IMR-90 (cell line): Measurements from ENCODE around the gene COA4. TPM values are rescaled to one million over a fixed set of nuclear protein-coding genes. Genes with fewer than 3 reads are reported as not detected.

Experiments used
- ATAC-seq: fragments of 200-7000 bp; cut with Tn5 transposase; 2 replicates; pipeline ENCODE4 v1.9.1; 2020; ENCODE audit warnings: low read depth, mild to moderate bottlenecking, moderate library complexity
- BruUV-seq: library from RNA; stranded (reverse); fragments of 400-500 nt; replicated peaks from 2 replicates; lab custom pipeline; 2021; lab: Mats Ljungman, UMichigan
- CTCF ChIA-PET: fragments of 300-600 bp; formaldehyde crosslinking; extraction: SDS; loops from one replicate; lab custom pipeline; 2021; ENCODE audit warnings: antibody characterized with exemption; lab: Yijun Ruan, JAX
- POLR2A ChIA-PET: fragments of 300-600 bp; sonication (Branson Sonifier 250); formaldehyde crosslinking; loops from one replicate; lab custom pipeline; 2022; ENCODE audit warnings: antibody characterized with exemption; ENCODE audit not compliant: unreplicated experiment; lab: Charles Lee
- DNase-seq: peaks from one replicate; pipeline ENCODE4 v3.0.0; 2013
- H2AFZ ChIP-seq: replicated peaks from 2 replicates; pipeline ENCODE3; 2013; ENCODE audit warnings: low read length, mild to moderate bottlenecking; ENCODE audit not compliant: poor library complexity
- H2AK5ac ChIP-seq: 2 replicates; pipeline ENCODE4 v1.6.1; 2013; ENCODE audit warnings: low read depth, low read length, inconsistent platforms
- H2AK9ac ChIP-seq: replicated peaks from 2 replicates; pipeline ENCODE3; 2013; ENCODE audit warnings: mild to moderate bottlenecking, low read depth, low read length, moderate library complexity; ENCODE audit not compliant: poor library complexity
- H2BK120ac ChIP-seq: 2 replicates; pipeline ENCODE4 v1.6.1; 2013; ENCODE audit warnings: low read depth, low read length, inconsistent platforms
- H2BK15ac ChIP-seq: 3 replicates; pipeline ENCODE4 v1.6.1; 2013; ENCODE audit warnings: low read depth, low read length, inconsistent platforms
- H2BK20ac ChIP-seq: 2 replicates; pipeline ENCODE4 v1.6.1; 2013; ENCODE audit warnings: low read depth, mild to moderate bottlenecking, inconsistent platforms, low read length, moderate library complexity
- H2BK5ac ChIP-seq: 2 replicates; pipeline ENCODE4 v1.6.1; 2013; ENCODE audit warnings: mild to moderate bottlenecking, low read depth, low read length, inconsistent platforms; ENCODE audit not compliant: poor library complexity, severe bottlenecking
- H3K14ac ChIP-seq: replicated peaks from 2 replicates; pipeline ENCODE4 v1.6.1; 2013; ENCODE audit warnings: low read depth, low read length, inconsistent platforms
- H3K18ac ChIP-seq: 2 replicates; pipeline ENCODE4 v1.6.1; 2013; ENCODE audit warnings: low read depth, low read length, control low read depth
- H3K23ac ChIP-seq: 2 replicates; pipeline ENCODE4 v1.6.1; 2013; ENCODE audit warnings: low read depth, low read length, inconsistent platforms
- H3K27ac ChIP-seq: 2 replicates; pipeline ENCODE4 v1.5.1; 2013; ENCODE audit warnings: mild to moderate bottlenecking, control low read depth, low read length; ENCODE audit not compliant: insufficient read depth
- H3K27me3 ChIP-seq: 2 replicates; pipeline ENCODE4 v1.6.1; 2013; ENCODE audit warnings: low read length; ENCODE audit not compliant: control insufficient read depth, insufficient read depth
- H3K36me3 ChIP-seq: 2 replicates; pipeline ENCODE4 v1.6.1; 2013; ENCODE audit warnings: low read length, mixed read lengths; ENCODE audit not compliant: control insufficient read depth, insufficient read depth
- H3K4ac ChIP-seq: 2 replicates; pipeline ENCODE4 v1.6.1; 2013; ENCODE audit warnings: low read depth, low read length, inconsistent platforms
- H3K4me1 ChIP-seq: 2 replicates; pipeline ENCODE4 v1.6.1; 2013; ENCODE audit warnings: low read length, mixed read lengths; ENCODE audit not compliant: control insufficient read depth, insufficient read depth
- H3K4me2 ChIP-seq: 2 replicates; pipeline ENCODE4 v1.6.1; 2013; ENCODE audit warnings: low read depth, mild to moderate bottlenecking, control low read depth, low read length, moderate library complexity
- H3K4me3 ChIP-seq: 2 replicates; pipeline ENCODE4 v1.5.1; 2013; ENCODE audit warnings: low read depth, mild to moderate bottlenecking, control low read depth, low read length, moderate library complexity; ENCODE audit not compliant: insufficient read depth
- H3K56ac ChIP-seq: 2 replicates; pipeline ENCODE4 v1.6.1; 2013; ENCODE audit warnings: low read length, inconsistent platforms; ENCODE audit not compliant: insufficient read depth; ENCODE audit errors: extremely low read depth
- H3K79me1 ChIP-seq, 2 experiments: 2 replicates each; pipeline ENCODE4 v1.6.1; 2013; ENCODE audit warnings: low read length in 2 of 2, inconsistent platforms in 1 of 2, low read depth in 1 of 2
- H3K9ac ChIP-seq: 2 replicates; pipeline ENCODE4 v1.6.1; 2013; ENCODE audit warnings: low read depth, low read length, control low read depth
- H3K9me1 ChIP-seq: 2 replicates; pipeline ENCODE4 v1.6.1; 2013; ENCODE audit warnings: low read length, inconsistent platforms; ENCODE audit not compliant: insufficient read depth
- H3K9me3 ChIP-seq: 2 replicates; pipeline ENCODE4 v1.6.1; 2013; ENCODE audit warnings: low read length; ENCODE audit not compliant: control insufficient read depth, insufficient read depth
- H4K20me1 ChIP-seq: 2 replicates; pipeline ENCODE4 v1.6.1; 2013; ENCODE audit warnings: low read length, inconsistent platforms; ENCODE audit not compliant: insufficient read depth
- H4K5ac ChIP-seq: 2 replicates; pipeline ENCODE4 v1.6.1; 2013; ENCODE audit warnings: mild to moderate bottlenecking, low read depth, low read length, control low read depth
- H4K8ac ChIP-seq, 2 experiments: 2 replicates each; pipeline ENCODE4 v1.6.1; 2013; ENCODE audit warnings: low read depth in 2 of 2, low read length in 2 of 2, control low read depth in 1 of 2, inconsistent platforms in 1 of 2
- H4K91ac ChIP-seq: 2 replicates; pipeline ENCODE4 v1.6.1; 2013; ENCODE audit warnings: low read depth, low read length, inconsistent platforms; ENCODE audit not compliant: insufficient read depth
- BHLHE40 ChIP-seq: fragments of 150-350 bp; IDR thresholded peaks from 2 replicates; pipeline ENCODE4 v1.6.1; 2016; ENCODE audit warnings: mild to moderate bottlenecking, low read depth, low read length
- CEBPB ChIP-seq: IDR thresholded peaks from 2 replicates; pipeline ENCODE4 v1.6.1; 2012; ENCODE audit warnings: low read depth, low read length, improper control_type of control experiment
- CHD1 ChIP-seq: IDR thresholded peaks from 2 replicates; pipeline ENCODE4 v1.6.1; 2012; ENCODE audit warnings: low read depth, low read length, improper control_type of control experiment
- ELK1 ChIP-seq: fragments of 150-350 bp; IDR thresholded peaks from 2 replicates; pipeline ENCODE4 v1.6.1; 2016; ENCODE audit warnings: low read depth, mild to moderate bottlenecking, low read length, moderate library complexity, borderline replicate concordance
- FOS ChIP-seq: fragments of 150-350 bp; IDR thresholded peaks from 2 replicates; pipeline ENCODE4 v1.6.1; 2016; ENCODE audit warnings: low read depth, low read length
- MAFK ChIP-seq: IDR thresholded peaks from 2 replicates; pipeline ENCODE4 v1.6.1; 2012; ENCODE audit warnings: low read depth, low read length, improper control_type of control experiment
- MAZ ChIP-seq: IDR thresholded peaks from 2 replicates; pipeline ENCODE4 v1.6.1; 2012; ENCODE audit warnings: low read depth, mild to moderate bottlenecking, low read length, improper control_type of control experiment, moderate library complexity, borderline replicate concordance
- MXI1 ChIP-seq: IDR thresholded peaks from 2 replicates; pipeline ENCODE4 v1.6.1; 2012; ENCODE audit warnings: low read depth, mild to moderate bottlenecking, low read length, moderate library complexity, borderline replicate concordance
- NFE2L2 ChIP-seq: fragments of 150-350 bp; IDR thresholded peaks from 2 replicates; pipeline ENCODE4 v1.6.1; 2016; ENCODE audit warnings: low read depth, mild to moderate bottlenecking, low read length
- POLR2A ChIP-seq: IDR thresholded peaks from 2 replicates; pipeline ENCODE4 v1.6.1; 2012; ENCODE audit warnings: mild to moderate bottlenecking, low read depth, low read length
- RAD21 ChIP-seq: IDR thresholded peaks from 2 replicates; pipeline ENCODE4 v1.6.1; 2012; ENCODE audit warnings: low read length, improper control_type of control experiment
- RCOR1 ChIP-seq: IDR thresholded peaks from 2 replicates; pipeline ENCODE4 v1.6.1; 2012; ENCODE audit warnings: mild to moderate bottlenecking, low read length, improper control_type of control experiment; ENCODE audit not compliant: insufficient replicate concordance
- RFX5 ChIP-seq: IDR thresholded peaks from 2 replicates; pipeline ENCODE4 v1.8.0; 2012; ENCODE audit warnings: low read depth, mild to moderate bottlenecking, low read length, moderate library complexity
- SMC3 ChIP-seq: fragments of 150-350 bp; IDR thresholded peaks from 2 replicates; pipeline ENCODE4 v1.6.1; 2016; ENCODE audit warnings: low read depth, mild to moderate bottlenecking, antibody characterized with exemption, low read length, moderate library complexity
- WGBS, 2 experiments: methylation state at CpG; one replicate each; pipeline versions ENCODE4 v1.1.5 to v1.1.7; 2013; ENCODE audit warnings: missing lambda C conversion rate in 2 of 2; ENCODE audit not compliant: insufficient read length in 1 of 2; ENCODE audit errors: extremely low coverage in 2 of 2; 5-methylcytosine and 5-hydroxymethylcytosine counted together
- dilution Hi-C: fragments of 300-500 bp; cut with HindIII; formaldehyde crosslinking; loops from one replicate; pipeline ENCODE4 v1.14.3; 2018; ENCODE audit warnings: low sequenced_read_pairs; ENCODE audit not compliant: unreplicated experiment
- in situ Hi-C: fragments of 300-500 bp; cut with MboI; formaldehyde crosslinking; loops from 3 replicates; pipeline ENCODE4 v1.14.3; 2019; ENCODE audit warnings: low sequenced_read_pairs, inconsistent platforms, mixed read lengths
- intact Hi-C: fragments of 100-400 bp; cut with micrococcal nuclease; formaldehyde crosslinking; loops from 2 replicates; pipeline ENCODE4 v1.10.0; 2022
- polyA plus RNA-seq, 3 experiments: library from polyadenylated mRNA; depleted of rRNA; stranded (reverse); fragments of >200 nt; gene quantifications; 2 replicates each; pipeline ENCODE4 v1.2.3, GENCODE V29; 2012; ENCODE audit warnings: low replicate concordance in 1 of 3
- total RNA-seq: library from RNA; depleted of rRNA; stranded (reverse); fragments of >200 nt; gene quantifications from 2 replicates; pipeline ENCODE4 v1.2.3, GENCODE V29; 2012
- TF ChIP-seq, protein P1 (sequence below): conservative IDR thresholded peaks from 2 replicates; pipeline ENCODE4 v1.5.1; 2012; ENCODE audit warnings: mild to moderate bottlenecking, low read depth, low read length, improper control_type of control experiment
- TF ChIP-seq, protein P2 (sequence below): fragments of 150-350 bp; IDR thresholded peaks from 2 replicates; pipeline ENCODE4 v1.6.1; 2017; ENCODE audit warnings: mild to moderate bottlenecking, antibody characterized with exemption, low read length, low read depth

Gene COA4
- total and polyA plus RNA-seq, 2 of the 4 experiments (the other 2 are of a cell fraction): 78.0 to 97.4 TPM

DNA sequence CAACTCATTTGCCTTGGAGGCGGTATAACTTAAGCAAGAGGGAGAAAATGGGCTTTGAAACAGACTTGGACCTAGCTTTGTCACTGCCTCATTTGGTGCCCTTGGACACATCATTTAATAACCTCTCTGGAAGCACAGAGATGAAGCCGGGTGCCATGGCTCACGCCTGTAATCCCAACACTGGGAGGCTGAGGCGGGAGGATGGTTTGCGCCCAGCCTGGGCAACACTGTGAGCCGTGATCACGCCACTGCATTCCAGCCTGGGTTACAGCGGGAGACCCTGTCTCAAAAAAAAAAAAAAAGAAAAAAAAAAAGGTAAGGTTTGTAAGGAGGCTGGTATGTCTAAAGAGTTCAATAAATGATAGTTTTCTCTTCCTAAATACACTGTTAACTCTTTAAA lies 806 bp downstream of the COA4 start:
- BruUV-seq: no TSS peak
- Histone ChIP-seq H2AK9ac (no peak overlapping the region), H4K91ac (peak overlapping the region; percentile 9; the same call in 1 of the 2 replicates), H2BK120ac (no peak overlapping the region), H3K9me3 (no peaks in the 10 kb centered on the region), H3K23ac (no peak overlapping the region; the same call in 1 of the 2 replicates), H3K9me1 (peaks cover 3% of the 10 kb centered on the region; the same call in 1 of the 2 replicates), H3K56ac (no peak overlapping the region), H3K4me3 (peak overlapping the region; percentile 97), H3K4me2 (peak overlapping the region; percentile 97), H4K8ac (peak overlapping the region; percentile 92 to 93; a peak in 1 of 4 replicates), H3K79me1 (peaks cover 33 to 55% of the 10 kb centered on the region in 2 experiments), H3K18ac (no peak overlapping the region), H3K4me1 (peaks cover 5% of the 10 kb centered on the region), H3K27ac (peak overlapping the region; percentile 4; the same call in 1 of the 2 replicates), H3K9ac (peak overlapping the region; percentile 99), H2BK20ac (no peak overlapping the region), H2BK5ac (peak overlapping the region; percentile 91), H2AK5ac (peak overlapping the region; percentile 78), H3K4ac (0 out of 2 replicates have a peak overlapping the region, but pooled peaks have one; percentile 18), H4K5ac (peak overlapping the region; percentile 79; the same call in 1 of the 2 replicates), H3K14ac (peak overlapping the region; percentile 20; the same call in 1 of the 2 replicates), H2AFZ (no peak overlapping the region), H4K20me1 (no peaks in the 10 kb centered on the region), H3K27me3 (no peaks in the 10 kb centered on the region), H2BK15ac (no peak overlapping the region), H3K36me3 (peaks cover 13% of the 10 kb centered on the region)
- ATAC-seq (no peak), DNase-seq (no peak)
- in situ Hi-C loops: no loop called here
- 10% methylated on average over 2 of the region's 8 CpGs; no CpG with 5 or more reads in 1 of the 2 experiments for WGBS, 2 experiments
- ChIA-PET CTCF (no interaction called here), POLR2A (no interaction called here)
- dilution Hi-C loops: no loop called here
- intact Hi-C loops: loop anchor here (1.0 to 5.0 kb wide), 2 partner anchors 89 to 116 kb away; partner anchors contain the start of gene MRPL48
- TF ChIP-seq RCOR1: no peak
- TF ChIP-seq MXI1: no peak
- no peak for TF ChIP-seq CHD1
- TF ChIP-seq BHLHE40: no peak
- TF ChIP-seq ELK1: no peak
- no peak for TF ChIP-seq SMC3
- TF ChIP-seq CEBPB: no peak
- TF ChIP-seq, protein P1, sequence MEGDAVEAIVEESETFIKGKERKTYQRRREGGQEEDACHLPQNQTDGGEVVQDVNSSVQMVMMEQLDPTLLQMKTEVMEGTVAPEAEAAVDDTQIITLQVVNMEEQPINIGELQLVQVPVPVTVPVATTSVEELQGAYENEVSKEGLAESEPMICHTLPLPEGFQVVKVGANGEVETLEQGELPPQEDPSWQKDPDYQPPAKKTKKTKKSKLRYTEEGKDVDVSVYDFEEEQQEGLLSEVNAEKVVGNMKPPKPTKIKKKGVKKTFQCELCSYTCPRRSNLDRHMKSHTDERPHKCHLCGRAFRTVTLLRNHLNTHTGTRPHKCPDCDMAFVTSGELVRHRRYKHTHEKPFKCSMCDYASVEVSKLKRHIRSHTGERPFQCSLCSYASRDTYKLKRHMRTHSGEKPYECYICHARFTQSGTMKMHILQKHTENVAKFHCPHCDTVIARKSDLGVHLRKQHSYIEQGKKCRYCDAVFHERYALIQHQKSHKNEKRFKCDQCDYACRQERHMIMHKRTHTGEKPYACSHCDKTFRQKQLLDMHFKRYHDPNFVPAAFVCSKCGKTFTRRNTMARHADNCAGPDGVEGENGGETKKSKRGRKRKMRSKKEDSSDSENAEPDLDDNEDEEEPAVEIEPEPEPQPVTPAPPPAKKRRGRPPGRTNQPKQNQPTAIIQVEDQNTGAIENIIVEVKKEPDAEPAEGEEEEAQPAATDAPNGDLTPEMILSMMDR: no peak
- no peak for TF ChIP-seq POLR2A
- no peak for TF ChIP-seq RFX5
- no peak for TF ChIP-seq MAFK
- no peak for TF ChIP-seq RAD21
- TF ChIP-seq MAZ: no peak
- TF ChIP-seq, protein P2, sequence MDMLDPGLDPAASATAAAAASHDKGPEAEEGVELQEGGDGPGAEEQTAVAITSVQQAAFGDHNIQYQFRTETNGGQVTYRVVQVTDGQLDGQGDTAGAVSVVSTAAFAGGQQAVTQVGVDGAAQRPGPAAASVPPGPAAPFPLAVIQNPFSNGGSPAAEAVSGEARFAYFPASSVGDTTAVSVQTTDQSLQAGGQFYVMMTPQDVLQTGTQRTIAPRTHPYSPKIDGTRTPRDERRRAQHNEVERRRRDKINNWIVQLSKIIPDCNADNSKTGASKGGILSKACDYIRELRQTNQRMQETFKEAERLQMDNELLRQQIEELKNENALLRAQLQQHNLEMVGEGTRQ: no peak
- TF ChIP-seq NFE2L2: no peak
- TF ChIP-seq FOS: no peak
